Cardiac fibroblast (primary cell): ENCODE data around the gene SRSF1.
"Not testable (repeated sequence)": the region's sequence is repeated elsewhere in the genome, so short reads cannot be mapped to it uniquely, and the experiment has no call there.

ENCODE experiments used
- DNase-seq, 2 donors: peaks; one replicate each; pipeline versions ENCODE4 v3.0.0 to v3.0.0-alpha.2; 2010; ENCODE audit warnings: low read depth in 2 of 2
- H3K4me3 ChIP-seq, 2 donors: replicated peaks in 1 of 2; 1 replicate in 1 of 2; 2 replicates in 1 of 2; pipeline ENCODE4 v1.5.1; 2011; ENCODE audit warnings: low read depth in 2 of 2, low read length in 2 of 2, mild to moderate bottlenecking in 2 of 2, moderate library complexity in 1 of 2
- TF ChIP-seq, protein P1 (sequence below): IDR thresholded peaks from one replicate; pipeline ENCODE4 v1.5.1; 2011; ENCODE audit warnings: low read depth, mild to moderate bottlenecking, low read length, inconsistent platforms

The SRSF1 gene

DNA sequence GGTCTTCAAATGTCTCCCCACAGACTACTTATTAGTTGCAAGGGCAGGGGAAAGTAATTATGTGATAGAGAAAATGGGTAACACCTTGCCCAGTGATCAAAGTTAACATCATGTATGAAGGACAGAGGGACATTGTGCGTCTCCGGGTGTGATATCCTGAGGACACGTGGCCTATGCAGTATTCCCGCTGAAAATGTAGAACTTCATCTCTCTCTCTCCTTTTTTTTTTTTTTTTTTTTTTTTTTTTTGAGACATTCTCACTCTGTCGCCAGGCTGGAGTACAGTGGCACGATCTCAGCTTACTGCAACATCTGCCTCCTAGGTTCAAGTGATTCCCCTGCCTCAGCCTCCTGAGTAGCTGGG is 43.9 kb downstream of the SRSF1 start:
- TF ChIP-seq, protein P1, sequence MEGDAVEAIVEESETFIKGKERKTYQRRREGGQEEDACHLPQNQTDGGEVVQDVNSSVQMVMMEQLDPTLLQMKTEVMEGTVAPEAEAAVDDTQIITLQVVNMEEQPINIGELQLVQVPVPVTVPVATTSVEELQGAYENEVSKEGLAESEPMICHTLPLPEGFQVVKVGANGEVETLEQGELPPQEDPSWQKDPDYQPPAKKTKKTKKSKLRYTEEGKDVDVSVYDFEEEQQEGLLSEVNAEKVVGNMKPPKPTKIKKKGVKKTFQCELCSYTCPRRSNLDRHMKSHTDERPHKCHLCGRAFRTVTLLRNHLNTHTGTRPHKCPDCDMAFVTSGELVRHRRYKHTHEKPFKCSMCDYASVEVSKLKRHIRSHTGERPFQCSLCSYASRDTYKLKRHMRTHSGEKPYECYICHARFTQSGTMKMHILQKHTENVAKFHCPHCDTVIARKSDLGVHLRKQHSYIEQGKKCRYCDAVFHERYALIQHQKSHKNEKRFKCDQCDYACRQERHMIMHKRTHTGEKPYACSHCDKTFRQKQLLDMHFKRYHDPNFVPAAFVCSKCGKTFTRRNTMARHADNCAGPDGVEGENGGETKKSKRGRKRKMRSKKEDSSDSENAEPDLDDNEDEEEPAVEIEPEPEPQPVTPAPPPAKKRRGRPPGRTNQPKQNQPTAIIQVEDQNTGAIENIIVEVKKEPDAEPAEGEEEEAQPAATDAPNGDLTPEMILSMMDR = no peak
- DNase-seq = no peak
- no peak overlapping the region for H3K4me3 ChIP-seq

DNA sequence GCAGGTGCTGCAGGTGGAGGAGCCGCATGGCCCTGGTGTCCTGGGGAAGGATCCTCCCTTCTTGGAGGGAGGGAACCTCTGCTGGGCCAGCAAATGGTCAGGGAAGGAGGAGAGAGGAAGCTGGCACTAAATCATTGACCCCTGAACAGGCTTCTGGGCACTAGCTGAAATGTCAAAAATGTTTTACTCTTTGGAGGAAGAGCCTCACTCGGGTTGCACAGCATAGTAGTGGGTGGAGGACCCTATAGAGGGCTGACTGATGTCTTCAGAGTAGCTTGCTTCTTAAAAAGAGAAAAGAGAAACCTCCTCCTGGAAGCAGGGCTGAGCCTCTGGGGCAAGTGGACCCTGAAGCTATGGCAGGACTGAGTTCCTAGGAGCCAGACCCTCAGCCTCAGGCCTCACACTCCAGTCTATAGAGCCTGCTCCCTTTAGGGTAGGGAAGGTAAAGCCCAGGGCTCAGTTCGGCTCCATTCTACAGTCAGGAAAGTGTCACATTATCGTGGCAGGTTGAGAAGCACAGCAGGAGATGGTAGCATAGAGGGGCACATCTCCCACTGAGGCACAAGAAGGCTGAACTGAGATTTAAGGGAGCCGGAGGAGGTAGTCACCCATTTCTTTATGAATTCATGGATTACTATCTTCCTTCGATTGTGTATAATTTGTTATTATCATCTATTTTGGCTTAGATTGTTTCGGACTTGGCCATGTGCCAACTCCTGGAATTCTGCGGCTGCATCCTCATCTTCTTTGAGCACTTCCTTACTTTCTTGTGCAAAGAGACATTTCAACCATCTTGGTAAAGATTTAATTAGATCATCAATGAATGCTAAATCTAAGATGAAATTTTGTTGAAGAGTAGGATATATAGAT is 44.5 kb downstream of the SRSF1 start:
- H3K4me3 ChIP-seq = no peak overlapping the region
- TF ChIP-seq, protein P1 = no peak
- DNase-seq = no peak

DNA sequence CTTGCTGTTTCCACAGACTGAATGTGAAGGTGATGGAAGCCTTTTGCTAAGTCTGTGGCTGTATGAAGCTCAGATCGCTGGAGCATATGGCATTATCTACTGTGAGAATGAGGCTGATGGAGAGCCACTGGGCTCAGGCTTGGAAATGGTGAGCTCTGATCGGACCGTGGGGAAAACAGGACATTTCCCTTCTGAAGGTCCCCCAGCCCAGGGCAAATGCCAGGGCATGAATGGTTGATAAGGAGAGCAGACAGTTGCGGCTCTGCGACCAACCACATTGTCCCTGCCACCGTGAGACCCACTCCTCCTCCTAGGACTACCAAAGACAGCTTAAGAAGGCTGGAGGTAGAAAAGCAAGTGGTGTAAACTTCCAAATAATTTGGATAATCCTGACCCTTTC is 47.1 kb downstream of the SRSF1 start:
- no peak for DNase-seq
- TF ChIP-seq, protein P1 = no peak
- no peak overlapping the region for H3K4me3 ChIP-seq

DNA sequence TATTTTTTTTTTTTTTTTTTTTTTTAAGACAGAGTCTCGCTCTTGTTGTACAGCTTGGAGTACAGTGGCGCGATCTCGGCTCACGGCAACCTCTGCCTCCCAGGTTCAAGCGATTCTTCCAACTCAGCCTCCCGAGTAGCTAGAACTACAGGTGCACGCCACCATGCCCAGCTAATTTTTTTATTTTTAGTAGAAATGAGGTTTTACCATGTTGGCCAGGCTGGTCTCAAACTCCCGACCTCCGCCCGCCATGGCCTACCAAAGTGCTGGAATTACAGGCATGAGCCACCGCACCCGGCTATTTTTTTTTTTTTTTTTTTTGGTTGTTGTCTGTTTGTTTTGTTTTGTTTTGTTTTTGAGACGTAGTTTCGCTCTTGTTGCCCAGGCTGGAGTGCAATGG is 48.7 kb downstream of the SRSF1 start:
- not testable (repeated sequence) for H3K4me3 ChIP-seq, DNase-seq

DNA sequence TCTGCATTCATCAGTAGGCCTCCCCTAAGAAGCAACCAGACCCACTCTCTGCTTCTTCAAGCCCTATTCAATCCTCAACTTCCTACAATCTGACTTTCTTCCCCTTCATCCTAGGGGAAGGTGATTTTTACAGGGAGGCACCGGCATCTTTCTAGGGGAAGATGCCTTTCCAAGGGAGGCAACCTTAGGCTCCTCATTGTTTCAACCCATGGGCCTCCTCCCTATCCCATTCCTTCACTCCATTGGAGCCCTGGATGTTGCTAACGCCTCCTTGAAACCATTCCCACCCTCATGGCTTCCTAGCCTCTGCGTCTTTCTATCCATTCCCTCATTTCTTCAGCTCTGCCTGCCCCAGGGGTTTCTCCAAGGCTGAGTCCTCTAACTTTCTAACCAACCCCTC is 49.2 kb downstream of the SRSF1 start:
- no peak for DNase-seq
- H3K4me3 ChIP-seq = no peak overlapping the region
- TF ChIP-seq, protein P1 = no peak

DNA sequence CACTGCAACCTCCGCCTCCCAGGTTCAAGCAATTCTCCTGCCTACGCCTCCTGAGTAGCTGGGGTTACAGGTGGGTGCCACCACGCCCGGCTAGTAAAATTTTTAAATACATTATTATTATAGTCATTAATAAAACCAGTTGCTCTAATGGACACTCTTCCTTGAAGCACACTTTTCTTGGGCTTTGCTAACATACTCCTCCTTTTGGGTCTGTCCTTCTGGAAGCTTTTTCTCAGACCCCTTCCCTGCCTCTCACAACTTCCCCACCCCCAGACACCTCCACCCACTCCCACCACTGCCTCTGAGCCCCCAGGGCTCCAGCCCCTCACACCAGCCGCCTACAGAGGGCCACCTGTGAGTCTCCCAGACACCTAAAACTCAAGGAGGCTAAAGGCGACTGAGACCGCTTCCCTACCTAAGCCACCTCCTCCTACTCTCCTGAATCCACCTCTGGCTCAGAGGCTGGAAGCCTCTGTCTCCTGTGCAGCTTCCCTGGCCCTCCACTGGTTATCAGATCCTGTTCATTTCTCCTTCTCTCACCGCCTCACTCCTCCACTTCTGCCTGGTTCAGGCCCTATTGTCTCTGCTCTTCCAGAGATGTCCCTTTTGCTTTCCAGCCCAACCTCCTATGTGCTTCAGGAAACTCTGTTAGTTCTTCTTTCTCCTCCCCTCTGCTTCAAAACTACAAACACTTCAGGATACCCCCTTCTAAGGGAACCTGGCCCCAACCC is 49.8 kb downstream of the SRSF1 start:
- no peak overlapping the region for H3K4me3 ChIP-seq
- no peak for DNase-seq
- TF ChIP-seq, protein P1 = no peak

DNA sequence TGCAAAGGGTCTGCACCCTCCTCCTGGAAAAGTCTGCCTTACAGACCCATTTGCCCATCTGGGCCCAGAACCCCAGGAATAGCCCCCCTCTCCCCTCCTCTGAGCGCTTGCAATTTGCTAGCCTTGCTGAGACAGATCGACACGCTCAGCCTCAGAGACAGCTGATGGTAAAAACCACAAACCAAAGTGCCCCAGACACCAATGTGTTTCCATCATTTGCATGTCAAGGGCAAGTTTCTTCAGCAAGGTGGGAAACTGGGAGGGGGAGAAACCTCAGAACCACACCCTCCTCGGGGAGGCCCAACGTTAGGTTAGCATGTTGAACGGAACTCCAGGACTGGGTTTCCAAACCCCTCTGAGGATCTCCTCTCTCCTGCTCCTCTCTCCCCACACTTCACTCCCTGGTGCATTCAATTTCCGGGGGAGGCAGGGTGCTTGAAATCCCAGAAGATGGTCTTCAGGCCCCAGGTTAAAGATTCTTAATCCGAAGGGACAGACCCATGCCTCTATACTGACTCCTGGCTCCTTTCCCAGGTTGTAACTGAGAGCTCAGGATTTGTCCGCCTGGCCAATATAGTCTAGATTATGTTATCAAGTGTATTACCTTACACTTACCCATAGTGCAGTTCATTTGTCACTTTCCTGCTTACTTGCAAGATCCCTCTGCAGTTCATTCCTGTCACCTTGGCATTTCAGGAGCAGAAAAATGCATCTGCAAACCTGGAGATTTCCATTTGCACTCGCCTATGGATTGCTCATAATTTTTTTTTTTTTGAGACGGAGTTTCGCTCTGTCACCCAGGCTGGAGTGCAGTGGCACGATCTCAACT is 50.5 kb downstream of the SRSF1 start:
- no peak overlapping the region for H3K4me3 ChIP-seq
- DNase-seq = no peak
- TF ChIP-seq, protein P1 = no peak
